ENCODE data around the gene SORBS2. TPM values are rescaled to one million over a fixed set of nuclear protein-coding genes. Genes with fewer than 3 reads are reported as not detected.

Gene SORBS2
- total RNA-seq, 1 experiment from 2014 or later, result 9.7 TPM

- no peak overlapping the region for H2AFZ ChIP-seq (ENCODE audit: low read length)
- no peak overlapping the region for H3K9ac ChIP-seq (ENCODE audit: extremely low read depth, insufficient read length, low read length)
- H3K9me3 ChIP-seq (ENCODE audit: control insufficient read depth, low read depth, low read length), result no peaks in the 10 kb centered on the region
- no peak overlapping the region for H3K4ac ChIP-seq (ENCODE audit: low read depth, low read length)
- no peak overlapping the region for H3T11ph ChIP-seq (ENCODE audit: low read length)
- no peak overlapping the region for H3K4me2 ChIP-seq (ENCODE audit: insufficient read depth, insufficient read length, low read length)
- TF ChIP-seq CTCF (conservative IDR thresholded peaks at IDR 0.05), result no peak
- no peaks in the 10 kb centered on the region for H3K79me2 ChIP-seq (ENCODE audit: insufficient read depth, low read length)
- no peak overlapping the region for H3K23ac ChIP-seq (ENCODE audit: insufficient read length, low read depth, low read length)
- H3K27me3 Mint-ChIP-seq (ENCODE audit: low read depth), result peaks cover 2% of the 10 kb centered on the region; the same call in 1 of the 2 replicates
- H3K23me2 ChIP-seq (ENCODE audit: insufficient read length, low read depth, low read length, poor library complexity, severe bottlenecking), result no peaks in the 10 kb centered on the region
- no CpG with 5 or more reads among the region's 3 CpGs for WGBS (ENCODE audit: extremely low coverage, insufficient read length, low lambda C conversion rate)
- H4K20me1 ChIP-seq (ENCODE audit: control insufficient read depth, insufficient read depth, insufficient read length), result no peaks in the 10 kb centered on the region
- H3K36me3 Mint-ChIP-seq (ENCODE audit: insufficient read depth in 1 of 3, low read depth in 3 of 3), result peaks cover 8 to 19% (median 8%) of the 10 kb centered on the region in 3 experiments; a peak in 6 of 7 replicates
- H3K18ac ChIP-seq (ENCODE audit: insufficient read length, low read depth, low read length), result no peak overlapping the region
- H3K79me1 ChIP-seq (ENCODE audit: insufficient read depth, low read depth, low read length, poor library complexity, severe bottlenecking), result no peaks in the 10 kb centered on the region
- DNase-seq, result no peak
- H3K27me3 ChIP-seq (ENCODE audit: insufficient read depth, low read length), result no peaks in the 10 kb centered on the region
- no peaks in the 10 kb centered on the region for H3K4me1 ChIP-seq (ENCODE audit: insufficient read depth, low read length)
- no peak overlapping the region for H2BK20ac ChIP-seq (ENCODE audit: low read depth, low read length, poor library complexity, severe bottlenecking)
- H2AK5ac ChIP-seq (ENCODE audit: insufficient read length, low read length), result no peak overlapping the region
- no peak overlapping the region for H3K27ac Mint-ChIP-seq
- no peak overlapping the region for H3K4me3 Mint-ChIP-seq
- H4K5ac ChIP-seq (ENCODE audit: insufficient read length, low read depth, low read length), result no peak overlapping the region
- H3K56ac ChIP-seq (ENCODE audit: insufficient read length, low read depth, low read length), result no peak overlapping the region
- no peak overlapping the region for H2BK5ac ChIP-seq (ENCODE audit: insufficient read length, low read length)
- no peak overlapping the region for H4K8ac ChIP-seq (replicated peaks; ENCODE audit: insufficient read length, low read depth, low read length)
- H2BK15ac ChIP-seq (ENCODE audit: low read depth, low read length), result no peak overlapping the region
- no peak overlapping the region for H4K91ac ChIP-seq (ENCODE audit: insufficient read length, low read depth, low read length)
- no peak overlapping the region for H3K27ac ChIP-seq (ENCODE audit: insufficient read length, low read depth, low read length)
- peaks cover 3 to 12% of the 10 kb centered on the region in 2 experiments; a peak in 3 of 4 replicates for H3K4me1 Mint-ChIP-seq
- H3K9me3 Mint-ChIP-seq, result peaks cover 9 to 10% of the 10 kb centered on the region in 2 experiments; a peak in 3 of 5 replicates
- H2BK12ac ChIP-seq (ENCODE audit: insufficient read length, low read depth, low read length), result no peak overlapping the region
- H3K14ac ChIP-seq (ENCODE audit: insufficient read depth, low read length), result no peak overlapping the region
- no peak overlapping the region for H2BK120ac ChIP-seq (ENCODE audit: low read depth, low read length, poor library complexity, severe bottlenecking)
These were observed 246.3 kb downstream of the SORBS2 start for GRCh38 chr4:185565696-185566095.
